ENCODE data around the gene RASL11B.

RASL11B gene

DNA sequence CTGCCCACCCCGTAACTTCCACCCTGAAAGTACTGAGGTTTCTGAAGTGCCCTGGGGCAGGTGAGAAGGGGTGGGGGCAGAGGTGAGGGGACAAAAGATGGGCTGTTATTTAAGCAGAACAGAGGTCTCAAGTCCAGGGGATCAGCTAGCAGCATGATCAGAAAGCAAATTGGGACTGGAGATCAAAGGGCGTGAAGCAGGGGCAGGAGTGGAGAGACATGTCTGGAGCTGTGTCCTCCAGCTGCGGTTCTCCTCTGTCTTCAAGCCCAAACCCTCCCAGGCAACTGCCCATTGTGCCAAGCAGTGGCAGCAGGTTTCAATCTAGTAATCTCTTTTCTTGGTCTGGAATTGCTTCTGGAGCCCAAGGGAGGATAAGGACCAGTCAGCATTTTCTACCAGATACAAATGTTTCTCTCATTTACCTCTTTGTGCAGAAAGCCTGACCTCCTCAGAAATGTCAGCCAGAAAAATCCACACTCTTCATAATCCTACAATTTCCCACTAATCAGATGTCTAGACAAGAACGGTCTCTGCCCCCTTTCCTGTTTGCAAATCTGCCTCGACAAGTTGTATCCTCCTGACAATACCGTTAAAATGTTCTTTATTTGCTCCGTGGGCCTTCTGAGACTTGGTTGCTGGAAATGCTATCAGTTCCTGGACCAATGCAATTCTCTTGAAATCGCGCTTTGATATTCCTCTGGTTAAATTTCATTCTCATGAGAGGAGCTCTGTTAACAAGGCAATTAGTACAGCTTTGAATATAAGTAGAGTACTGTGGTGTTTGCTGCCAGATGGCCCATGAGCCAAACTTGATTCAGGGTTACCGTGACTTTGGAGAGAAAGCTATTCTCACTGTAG, 23.2 kb upstream of the RASL11B start:
- H3K4me1 Mint-ChIP-seq (ENCODE audit: low read depth): peaks cover 6% of the 10 kb centered on the region
- H3K9me3 Mint-ChIP-seq: no peaks in the 10 kb centered on the region
- peaks cover 13% of the 10 kb centered on the region for H3K27me3 Mint-ChIP-seq
- H3K27ac Mint-ChIP-seq: no peak overlapping the region
- H3K4me3 Mint-ChIP-seq: no peak overlapping the region
- no peaks in the 10 kb centered on the region for H3K36me3 Mint-ChIP-seq (ENCODE audit: low read depth)

DNA sequence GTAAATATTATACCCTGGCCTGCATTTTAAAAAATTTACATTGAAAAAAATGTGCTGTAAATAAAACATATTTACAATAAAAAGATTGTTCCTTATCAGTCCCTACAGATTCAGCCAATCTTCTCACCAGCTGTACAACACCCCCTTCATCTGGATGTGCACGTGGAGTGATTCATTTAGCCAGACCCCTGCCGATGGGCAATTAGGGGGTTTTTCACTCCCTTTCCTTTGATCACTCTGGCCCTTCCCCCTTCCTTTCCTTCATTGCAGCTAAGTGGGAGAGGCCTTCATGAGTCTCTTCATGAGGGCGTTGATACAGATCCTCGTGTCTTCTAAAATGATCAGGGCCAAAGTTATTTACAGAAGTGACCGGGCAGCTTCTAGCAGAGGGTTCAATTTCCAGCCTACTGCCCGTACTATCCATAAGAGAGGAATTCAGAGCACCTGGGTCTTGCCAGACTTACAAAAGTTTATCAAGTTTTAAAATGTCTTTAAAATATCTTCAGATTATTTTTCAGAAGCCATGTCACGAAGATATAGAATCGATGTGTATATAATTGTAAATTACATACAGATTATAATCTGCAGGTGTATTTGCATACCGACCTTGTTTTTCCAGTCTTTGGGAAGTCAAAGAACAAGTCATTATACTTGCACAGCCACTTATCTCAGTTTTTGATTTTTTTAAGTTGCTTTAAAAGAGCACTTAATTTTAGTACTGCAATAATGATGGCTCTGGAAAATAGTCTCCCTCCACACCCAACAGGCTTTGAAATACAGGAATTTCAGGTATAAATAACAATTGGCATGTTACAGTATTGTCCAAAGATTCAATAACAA, 21.4 kb upstream of the RASL11B start:
- peaks cover 13% of the 10 kb centered on the region for H3K27me3 Mint-ChIP-seq
- no peaks in the 10 kb centered on the region for H3K9me3 Mint-ChIP-seq
- peaks cover 7% of the 10 kb centered on the region for H3K4me1 Mint-ChIP-seq (ENCODE audit: low read depth)
- H3K4me3 Mint-ChIP-seq: no peak overlapping the region
- no peak overlapping the region for H3K27ac Mint-ChIP-seq
- no peaks in the 10 kb centered on the region for H3K36me3 Mint-ChIP-seq (ENCODE audit: low read depth)

DNA sequence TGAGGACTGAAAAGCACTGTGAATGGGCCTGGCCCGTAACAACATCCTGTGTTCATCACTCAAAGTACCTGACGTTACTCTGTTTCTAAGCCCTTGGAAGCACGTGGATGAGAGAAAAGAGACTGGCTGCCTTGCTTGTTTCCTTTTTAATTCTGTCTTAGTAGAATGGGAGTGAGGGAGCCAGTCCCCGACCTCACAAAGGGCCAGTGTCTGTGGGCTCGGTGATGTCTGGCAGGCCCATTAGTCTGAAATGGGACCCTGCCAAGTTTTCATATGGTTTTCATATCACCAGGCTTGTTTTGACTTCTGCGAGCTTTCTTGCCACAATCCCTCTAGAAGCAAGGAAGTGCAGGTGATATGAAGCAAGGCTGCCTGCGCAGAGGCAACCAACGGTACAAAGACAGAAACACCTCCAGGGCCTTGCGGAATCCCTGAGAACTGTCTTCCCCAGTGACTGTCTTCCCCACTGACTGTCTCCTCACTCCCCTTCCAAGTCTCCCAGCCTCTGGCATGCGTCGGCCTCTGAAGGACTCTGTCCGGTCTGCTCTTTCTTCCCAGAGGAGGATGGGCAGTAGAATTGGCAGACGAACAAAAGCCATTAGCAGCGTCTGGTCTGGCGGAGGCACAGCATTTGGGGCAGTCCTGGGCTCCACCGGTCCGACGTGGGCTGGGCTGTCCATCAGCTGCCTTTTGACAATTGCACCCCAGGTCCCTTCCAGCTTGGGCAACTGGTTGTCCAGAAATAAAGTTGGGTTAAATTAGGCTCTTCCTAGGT, 20.2 kb upstream of the RASL11B start:
- peaks cover 12% of the 10 kb centered on the region for H3K27me3 Mint-ChIP-seq
- peaks cover 7% of the 10 kb centered on the region for H3K4me1 Mint-ChIP-seq (ENCODE audit: low read depth)
- H3K9me3 Mint-ChIP-seq: no peaks in the 10 kb centered on the region
- H3K36me3 Mint-ChIP-seq (ENCODE audit: low read depth): no peaks in the 10 kb centered on the region
- H3K27ac Mint-ChIP-seq: no peak overlapping the region
- no peak overlapping the region for H3K4me3 Mint-ChIP-seq

DNA sequence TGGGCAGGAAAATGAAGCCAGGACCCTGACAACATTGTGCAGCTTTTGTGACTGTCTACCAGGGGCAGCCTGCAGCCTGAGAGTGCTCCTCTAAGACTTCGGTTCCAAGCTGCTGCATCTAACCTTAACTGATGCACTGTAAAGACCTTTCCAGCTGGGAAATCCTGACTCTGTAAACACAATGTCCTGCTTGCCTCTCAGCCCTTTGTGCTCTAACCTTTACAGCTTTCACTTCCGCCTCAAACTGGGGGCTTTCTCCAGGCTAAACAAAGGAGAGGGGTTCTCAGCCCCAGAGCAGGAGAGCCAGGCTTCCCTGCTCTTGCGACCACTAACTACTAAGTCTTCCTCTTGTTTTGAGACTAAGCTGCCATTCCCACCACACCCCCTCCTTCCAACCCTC, 19.3 kb upstream of the RASL11B start:
- H3K4me1 Mint-ChIP-seq (ENCODE audit: low read depth): peaks cover 7% of the 10 kb centered on the region
- H3K36me3 Mint-ChIP-seq (ENCODE audit: low read depth): no peaks in the 10 kb centered on the region
- H3K27me3 Mint-ChIP-seq: peaks cover 5% of the 10 kb centered on the region
- no peak overlapping the region for H3K27ac Mint-ChIP-seq
- H3K9me3 Mint-ChIP-seq: no peaks in the 10 kb centered on the region
- no peak overlapping the region for H3K4me3 Mint-ChIP-seq

DNA sequence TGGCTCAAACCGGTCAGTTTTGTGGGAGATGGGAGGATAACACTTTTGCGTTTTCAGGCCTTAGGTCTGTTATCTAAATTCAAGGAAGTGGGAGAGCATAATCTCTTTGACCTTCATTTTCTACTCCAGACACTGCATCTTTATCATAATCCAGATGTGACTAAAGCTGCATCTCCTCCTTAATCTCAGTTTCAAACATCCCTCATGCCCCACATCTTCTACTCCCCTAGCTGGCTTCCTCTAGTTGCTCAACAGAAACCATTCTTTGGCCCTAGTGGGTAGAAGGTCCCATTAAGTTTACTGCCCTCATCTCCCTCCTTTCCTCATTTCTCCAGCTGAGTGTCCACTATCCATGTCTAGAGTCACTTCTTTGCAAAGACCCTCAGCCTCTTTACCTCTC, 18.8 kb upstream of the RASL11B start:
- H3K4me1 Mint-ChIP-seq (ENCODE audit: low read depth): peaks cover 7% of the 10 kb centered on the region
- no peak overlapping the region for H3K4me3 Mint-ChIP-seq
- H3K9me3 Mint-ChIP-seq: no peaks in the 10 kb centered on the region
- H3K27ac Mint-ChIP-seq: no peak overlapping the region
- no peaks in the 10 kb centered on the region for H3K36me3 Mint-ChIP-seq (ENCODE audit: low read depth)
- no peaks in the 10 kb centered on the region for H3K27me3 Mint-ChIP-seq

DNA sequence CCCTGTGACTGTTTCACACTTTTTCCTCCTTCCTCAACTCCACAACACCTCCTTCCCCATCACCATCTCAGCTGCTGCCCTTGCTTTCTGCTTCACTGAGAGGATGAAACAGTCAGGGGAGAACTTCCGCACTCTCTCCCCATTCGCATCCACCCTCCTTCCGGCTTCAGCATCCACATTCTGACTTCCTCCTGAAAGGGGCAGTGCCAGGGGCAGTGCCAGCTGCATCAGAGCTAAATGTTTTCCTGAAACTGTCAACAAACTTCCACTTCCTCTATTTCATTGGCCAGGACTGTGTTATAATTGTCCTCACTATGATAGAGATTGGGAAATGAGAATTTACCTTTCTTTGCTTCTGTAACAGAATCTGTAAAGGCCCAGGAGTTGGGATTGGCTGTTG, 18.2 kb upstream of the RASL11B start:
- Mint-ChIP-seq H3K4me3 (no peak overlapping the region), H3K36me3 (ENCODE audit: low read depth) (no peaks in the 10 kb centered on the region), H3K27me3 (no peaks in the 10 kb centered on the region), H3K27ac (no peak overlapping the region), H3K4me1 (ENCODE audit: low read depth) (peaks cover 7% of the 10 kb centered on the region), H3K9me3 (no peaks in the 10 kb centered on the region)

DNA sequence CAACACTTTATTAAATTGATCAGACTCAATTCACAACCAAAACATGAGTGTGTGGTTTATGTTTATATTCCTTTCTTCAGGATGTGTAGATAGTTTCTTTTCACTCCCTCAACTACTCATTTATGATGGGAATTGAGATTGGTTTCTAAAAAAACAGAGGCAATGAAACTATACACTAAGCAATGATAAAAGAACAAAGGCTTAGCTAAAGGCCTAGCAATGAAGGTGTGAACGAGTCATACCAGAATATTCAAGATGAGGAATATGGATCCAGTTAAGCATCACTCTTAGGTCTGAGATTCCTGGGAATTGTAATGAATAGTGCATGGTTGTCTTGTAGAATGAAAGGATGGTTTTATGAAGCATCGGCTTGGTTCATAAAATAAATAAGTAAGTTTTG, 17.5 kb upstream of the RASL11B start:
- Mint-ChIP-seq H3K9me3 (no peaks in the 10 kb centered on the region), H3K4me3 (no peak overlapping the region), H3K36me3 (ENCODE audit: low read depth) (no peaks in the 10 kb centered on the region), H3K27me3 (no peaks in the 10 kb centered on the region), H3K4me1 (ENCODE audit: low read depth) (peaks cover 7% of the 10 kb centered on the region), H3K27ac (no peak overlapping the region)

DNA sequence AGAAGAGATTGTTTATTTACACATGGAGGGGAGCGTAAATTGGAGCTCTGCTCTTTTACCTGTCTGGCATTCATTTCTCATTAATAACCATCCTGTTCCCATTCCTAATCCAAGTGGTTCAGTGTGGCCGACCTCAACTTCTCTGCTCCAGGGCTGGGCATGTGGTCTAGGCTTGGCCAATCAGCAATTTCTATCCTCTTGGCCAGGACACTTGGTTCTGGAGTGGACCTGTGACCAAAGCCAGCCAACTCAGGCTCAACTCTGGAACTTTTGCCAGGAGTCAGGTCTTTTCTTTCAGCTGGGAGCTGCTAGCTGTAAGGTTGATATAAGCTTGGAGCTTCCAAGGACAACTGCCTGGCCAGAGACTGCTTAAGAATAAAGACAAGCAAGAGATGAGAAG, 15.6 kb upstream of the RASL11B start:
- H3K4me1 Mint-ChIP-seq (ENCODE audit: low read depth): peaks cover 7% of the 10 kb centered on the region
- no peak overlapping the region for H3K4me3 Mint-ChIP-seq
- no peaks in the 10 kb centered on the region for H3K9me3 Mint-ChIP-seq
- no peak overlapping the region for H3K27ac Mint-ChIP-seq
- H3K36me3 Mint-ChIP-seq (ENCODE audit: low read depth): no peaks in the 10 kb centered on the region
- H3K27me3 Mint-ChIP-seq: no peaks in the 10 kb centered on the region

DNA sequence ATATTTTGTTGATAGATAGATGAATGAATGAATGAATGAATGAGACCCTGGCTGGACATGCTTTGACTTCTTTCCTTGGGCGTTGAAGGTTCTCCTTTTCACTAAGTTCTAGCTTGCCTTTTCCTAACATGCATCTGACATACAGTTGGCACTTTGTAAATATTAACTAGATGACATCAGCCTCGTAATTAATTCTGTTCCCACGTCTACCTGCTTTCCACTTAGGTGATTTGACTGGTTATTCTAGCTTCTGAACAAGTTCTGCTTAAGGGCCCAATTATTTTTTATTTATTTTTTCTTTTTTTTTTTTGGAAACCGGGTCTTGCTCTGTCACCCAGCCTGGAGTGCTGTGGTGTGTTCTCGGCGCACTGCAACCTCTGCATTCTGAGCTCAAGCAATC, 13.9 kb upstream of the RASL11B start:
- Mint-ChIP-seq H3K27ac (no peak overlapping the region), H3K4me3 (no peak overlapping the region), H3K4me1 (ENCODE audit: low read depth) (peaks cover 7% of the 10 kb centered on the region), H3K9me3 (no peaks in the 10 kb centered on the region), H3K27me3 (no peaks in the 10 kb centered on the region), H3K36me3 (ENCODE audit: low read depth) (no peaks in the 10 kb centered on the region)

DNA sequence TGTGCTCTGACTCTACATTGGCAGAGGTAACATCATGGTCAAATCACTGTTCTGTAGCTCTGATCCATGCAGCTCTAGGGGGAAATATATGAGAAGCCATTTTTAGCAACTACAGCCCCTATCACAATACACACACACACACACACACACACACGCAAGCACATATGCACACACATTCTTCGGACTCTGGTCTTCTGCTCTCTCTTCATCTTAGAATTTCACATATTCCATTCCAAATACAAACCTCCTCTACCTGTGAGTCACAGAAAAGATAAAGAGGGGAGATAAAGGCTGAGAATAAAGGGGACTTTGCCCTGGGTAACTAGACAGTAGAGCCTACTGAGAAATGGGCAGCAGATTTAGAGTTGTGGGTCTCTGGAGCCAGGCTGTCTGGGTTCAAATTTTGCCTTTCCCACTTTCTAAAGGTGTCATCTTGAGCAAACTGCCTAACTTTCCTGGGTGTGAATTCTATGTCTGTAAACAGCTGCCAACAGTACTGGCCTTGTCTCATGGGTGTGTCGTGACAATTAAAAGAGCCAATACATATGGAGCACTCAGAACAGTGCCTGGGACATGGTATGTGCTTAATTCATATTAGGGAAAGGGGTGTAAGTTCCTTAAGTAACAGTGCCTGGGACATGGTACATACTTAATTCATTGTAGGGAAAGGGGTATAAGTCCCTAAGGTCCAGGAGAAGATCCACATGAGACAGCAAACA, 11.6 kb upstream of the RASL11B start:
- H3K4me3 Mint-ChIP-seq: no peak overlapping the region
- H3K36me3 Mint-ChIP-seq (ENCODE audit: low read depth): no peaks in the 10 kb centered on the region
- no peaks in the 10 kb centered on the region for H3K9me3 Mint-ChIP-seq
- no peak overlapping the region for H3K27ac Mint-ChIP-seq
- H3K27me3 Mint-ChIP-seq: no peaks in the 10 kb centered on the region
- no peaks in the 10 kb centered on the region for H3K4me1 Mint-ChIP-seq (ENCODE audit: low read depth)

DNA sequence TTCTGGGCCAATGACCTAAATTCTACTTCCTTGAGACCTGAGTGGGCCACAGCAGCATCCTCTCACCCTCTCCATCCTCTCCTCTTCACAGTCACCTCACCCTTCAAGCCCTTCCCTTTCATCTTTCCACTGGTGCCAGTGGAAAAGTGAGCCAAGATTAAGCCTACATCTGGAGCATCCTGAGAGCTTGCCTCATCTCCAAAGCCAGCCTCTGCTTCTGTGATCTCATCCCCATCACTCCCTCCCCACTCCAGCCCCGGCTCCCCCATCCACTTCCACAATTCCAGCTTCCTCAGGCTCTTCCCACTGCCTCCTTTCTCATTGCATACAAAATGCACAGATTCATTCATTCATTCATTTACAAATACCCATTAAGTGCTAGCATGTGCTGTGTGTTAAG, 10.1 kb upstream of the RASL11B start:
- Mint-ChIP-seq H3K9me3 (no peaks in the 10 kb centered on the region), H3K36me3 (ENCODE audit: low read depth) (no peaks in the 10 kb centered on the region), H3K4me1 (ENCODE audit: low read depth) (no peaks in the 10 kb centered on the region), H3K27ac (no peak overlapping the region), H3K27me3 (peaks cover 4% of the 10 kb centered on the region), H3K4me3 (no peak overlapping the region)

DNA sequence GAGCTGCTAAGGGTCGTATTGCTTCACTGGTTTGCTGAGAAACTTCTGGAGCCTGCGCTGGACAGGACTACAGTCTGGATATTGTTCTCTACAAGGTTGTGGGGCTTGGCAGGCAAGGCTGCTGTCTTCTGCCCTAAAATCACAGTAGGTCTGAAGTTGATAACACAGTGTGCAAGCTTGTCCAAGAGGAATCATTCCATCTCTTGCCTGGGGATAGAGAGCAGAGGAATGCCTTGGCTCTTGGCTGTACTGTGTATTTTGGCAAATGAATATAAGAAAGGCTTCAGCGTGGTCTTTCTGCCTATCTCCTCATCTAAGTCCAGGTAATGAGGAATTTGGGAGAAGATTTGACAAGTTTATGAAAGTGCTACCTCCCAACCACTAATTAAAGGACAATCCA, 9.4 kb upstream of the RASL11B start:
- H3K27me3 Mint-ChIP-seq: peaks cover 9% of the 10 kb centered on the region
- H3K4me1 Mint-ChIP-seq (ENCODE audit: low read depth): no peaks in the 10 kb centered on the region
- H3K9me3 Mint-ChIP-seq: no peaks in the 10 kb centered on the region
- H3K36me3 Mint-ChIP-seq (ENCODE audit: low read depth): no peaks in the 10 kb centered on the region
- H3K4me3 Mint-ChIP-seq: no peak overlapping the region
- H3K27ac Mint-ChIP-seq: no peak overlapping the region

DNA sequence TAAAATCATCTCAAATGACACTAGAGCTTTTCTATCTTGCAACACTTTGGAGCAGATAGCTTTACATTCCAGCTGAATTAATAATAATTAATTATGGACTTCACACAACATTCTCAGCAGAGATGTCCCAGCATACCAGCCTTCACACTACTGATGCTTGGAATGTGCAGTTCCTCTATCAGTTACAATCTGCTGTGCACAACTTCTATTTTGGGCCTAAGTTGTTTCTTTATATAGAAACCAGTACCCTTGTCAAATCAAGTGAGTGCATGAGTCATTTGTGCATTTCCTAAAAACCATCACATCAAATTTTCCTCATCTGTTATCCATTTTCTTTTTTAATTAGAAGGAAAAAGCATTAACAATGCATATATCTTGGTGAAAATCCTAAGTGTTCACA, 8.8 kb upstream of the RASL11B start:
- Mint-ChIP-seq H3K4me3 (no peak overlapping the region), H3K27ac (no peak overlapping the region), H3K36me3 (ENCODE audit: low read depth) (no peaks in the 10 kb centered on the region), H3K27me3 (peaks cover 15% of the 10 kb centered on the region), H3K9me3 (peaks cover 5% of the 10 kb centered on the region), H3K4me1 (ENCODE audit: low read depth) (no peaks in the 10 kb centered on the region)

DNA sequence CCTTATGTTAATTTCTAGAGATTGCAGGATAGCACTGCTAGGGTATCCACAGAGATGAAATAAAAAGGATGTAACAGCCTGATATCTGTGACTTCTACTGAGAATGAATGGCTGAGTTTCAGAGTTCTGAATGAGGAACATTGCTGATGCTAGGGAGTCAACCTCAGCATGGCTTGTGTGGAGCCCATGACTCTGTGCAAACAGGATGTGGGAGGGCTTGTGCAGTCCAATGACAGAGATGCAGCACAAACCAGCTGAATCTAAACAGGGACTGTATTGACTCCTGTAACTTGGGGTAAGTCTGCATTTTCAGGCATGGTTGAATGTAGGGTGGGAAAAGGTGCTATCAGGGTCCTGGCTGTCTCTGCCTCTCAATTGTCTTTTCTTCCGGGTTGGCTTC, 5.3 kb upstream of the RASL11B start:
- Mint-ChIP-seq H3K4me1 (ENCODE audit: low read depth) (peaks cover 6% of the 10 kb centered on the region), H3K36me3 (ENCODE audit: low read depth) (no peaks in the 10 kb centered on the region), H3K4me3 (no peak overlapping the region), H3K27me3 (peaks cover 44% of the 10 kb centered on the region), H3K27ac (no peak overlapping the region), H3K9me3 (peaks cover 5% of the 10 kb centered on the region)
